ENCODE data around the gene ERFL. TPM values are rescaled to one million over a fixed set of nuclear protein-coding genes. Genes with fewer than 3 reads are reported as not detected.

ERFL gene
- total RNA-seq, 2 experiments from 2014 or later: 1.3 to 2.0 TPM

DNA sequence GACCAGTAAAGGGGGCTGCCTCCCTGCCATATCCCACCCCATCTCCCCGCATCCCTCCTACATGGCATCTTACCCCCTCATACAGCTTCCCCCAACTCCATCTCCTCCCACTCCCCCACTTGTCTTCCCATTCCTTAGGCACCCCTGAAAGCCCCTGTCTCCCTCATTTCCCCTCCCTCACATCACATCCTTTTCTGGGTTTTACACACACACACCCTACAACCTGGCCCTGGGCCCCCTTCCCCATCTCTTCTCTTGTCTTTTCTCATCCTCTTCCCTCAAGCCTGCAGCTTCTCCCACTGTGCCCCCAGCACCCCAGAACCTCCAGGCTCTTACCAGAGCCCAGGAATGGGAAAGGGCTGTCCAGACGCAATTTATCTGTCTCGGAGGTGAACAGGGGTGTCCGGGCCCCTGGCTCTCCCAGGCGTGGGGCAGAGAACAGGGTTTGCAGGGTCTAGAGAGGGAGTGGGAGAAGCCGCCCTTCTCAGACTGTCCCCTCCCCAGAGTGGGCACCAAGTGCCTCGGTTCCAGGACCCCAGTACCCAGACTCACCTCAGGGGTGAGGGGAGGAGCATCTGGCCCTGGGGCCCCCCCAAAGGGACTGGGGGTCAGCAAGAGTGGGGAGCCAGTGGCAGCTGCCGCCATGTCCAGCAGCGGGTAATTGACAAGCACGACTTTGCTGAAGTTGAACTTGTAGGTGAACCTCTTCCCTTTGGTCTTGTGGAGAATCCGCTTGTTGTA, 19.4 kb downstream of the ERFL start:
- Mint-ChIP-seq H3K4me3 (no peak overlapping the region), H3K27ac (no peak overlapping the region)
- CTCF ChIA-PET: no interaction called here

DNA sequence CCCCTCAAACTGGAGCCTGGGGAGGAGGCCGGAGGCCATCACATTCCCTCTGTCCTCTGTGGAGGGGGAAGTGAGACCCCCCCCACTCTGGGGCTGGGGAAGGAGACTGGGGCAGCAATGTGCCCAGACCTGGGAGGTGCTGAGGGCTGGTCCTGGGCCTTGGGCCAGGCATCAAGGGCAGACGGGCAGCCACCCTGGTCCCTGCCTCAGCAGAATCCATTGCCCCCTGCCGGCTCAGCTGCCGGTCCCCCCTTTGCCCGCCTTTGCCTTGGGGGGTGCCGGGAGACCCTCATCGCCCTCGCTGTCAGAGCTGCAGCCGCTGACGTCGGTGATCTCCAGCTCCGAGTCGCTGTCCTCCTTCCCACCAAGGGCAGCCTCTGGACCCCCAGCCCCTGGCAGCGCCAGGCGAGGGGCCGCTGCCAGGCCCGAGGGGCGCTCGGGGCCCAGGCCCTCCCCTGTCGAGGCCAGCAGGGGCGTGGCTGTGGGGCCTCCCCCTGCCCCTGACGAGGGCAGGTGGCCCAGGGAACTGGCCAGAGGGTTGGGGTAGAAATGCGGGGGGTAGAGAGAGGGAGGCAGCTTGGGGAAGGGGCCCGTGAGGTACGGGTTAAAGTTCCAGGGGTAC, 20.1 kb downstream of the ERFL start:
- Mint-ChIP-seq H3K9me3 (no peaks in the 10 kb centered on the region), H3K27me3 (peaks cover 11% of the 10 kb centered on the region), H3K4me1 (ENCODE audit: low read depth) (peaks cover 25% of the 10 kb centered on the region), H3K4me3 (no peak overlapping the region), H3K36me3 (peaks cover 31% of the 10 kb centered on the region), H3K27ac (no peak overlapping the region)
- intact Hi-C loops (cut with micrococcal nuclease): no loop called here
- DNase-seq: no peak
- ChIA-PET CTCF (no interaction called here), POLR2A (no interaction called here)

More for the DNA sequence above, 19.4 kb downstream of the ERFL start:
- H3K4me1 Mint-ChIP-seq (ENCODE audit: low read depth): peaks cover 30% of the 10 kb centered on the region
- peaks cover 16% of the 10 kb centered on the region for H3K27me3 Mint-ChIP-seq
- H3K9me3 Mint-ChIP-seq: no peaks in the 10 kb centered on the region
- intact Hi-C loops (cut with micrococcal nuclease): no loop called here
- DNase-seq: no peak
- H3K36me3 Mint-ChIP-seq: peaks cover 28% of the 10 kb centered on the region
- POLR2A ChIA-PET: no interaction called here

DNA sequence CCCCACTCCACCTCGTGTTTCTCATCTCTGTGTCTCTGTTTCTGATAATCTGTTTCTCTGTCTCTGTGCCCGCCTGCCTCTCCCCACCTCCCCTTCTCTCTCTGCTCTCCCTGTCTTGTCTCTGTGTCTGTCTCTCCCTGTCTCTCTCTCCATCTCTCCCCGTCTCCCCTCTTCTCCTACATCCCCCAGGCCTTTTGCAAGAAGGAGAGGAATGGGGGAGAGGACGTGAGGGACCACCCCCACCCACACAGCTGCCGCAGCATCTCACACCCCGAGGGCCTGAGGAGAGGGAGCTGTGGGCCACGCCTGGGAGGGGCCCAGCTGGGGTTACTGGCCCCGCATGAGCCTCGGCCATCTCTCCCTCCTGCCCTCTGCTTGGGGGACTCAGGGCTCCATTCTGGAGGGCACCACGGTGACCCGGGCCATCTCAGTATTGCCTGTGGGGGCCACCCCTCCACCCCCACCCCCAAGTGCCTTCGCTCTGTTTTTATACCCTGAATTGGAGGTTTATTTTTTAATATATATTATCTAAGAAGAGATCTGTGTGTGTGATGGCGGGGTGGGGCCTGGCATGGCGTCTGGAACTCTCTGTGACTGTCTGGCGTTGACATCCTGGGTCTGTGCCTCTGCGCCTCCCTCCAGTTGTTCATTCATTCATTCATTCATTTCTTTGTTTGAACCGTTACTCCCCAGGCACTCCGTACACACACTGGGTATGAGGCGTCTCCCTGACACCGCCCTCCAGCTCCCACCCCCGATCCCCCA, 21.2 kb downstream of the ERFL start:
- ChIA-PET CTCF (no interaction called here), POLR2A (no interaction called here)
- H3K27ac Mint-ChIP-seq: no peak overlapping the region
- peaks cover 23% of the 10 kb centered on the region for H3K4me1 Mint-ChIP-seq (ENCODE audit: low read depth)
- peaks cover 7% of the 10 kb centered on the region for H3K27me3 Mint-ChIP-seq
- H3K36me3 Mint-ChIP-seq: peaks cover 38% of the 10 kb centered on the region
- no peaks in the 10 kb centered on the region for H3K9me3 Mint-ChIP-seq
- DNase-seq: no peak
- no peak overlapping the region for H3K4me3 Mint-ChIP-seq
- intact Hi-C loops (cut with micrococcal nuclease): no loop called here

DNA sequence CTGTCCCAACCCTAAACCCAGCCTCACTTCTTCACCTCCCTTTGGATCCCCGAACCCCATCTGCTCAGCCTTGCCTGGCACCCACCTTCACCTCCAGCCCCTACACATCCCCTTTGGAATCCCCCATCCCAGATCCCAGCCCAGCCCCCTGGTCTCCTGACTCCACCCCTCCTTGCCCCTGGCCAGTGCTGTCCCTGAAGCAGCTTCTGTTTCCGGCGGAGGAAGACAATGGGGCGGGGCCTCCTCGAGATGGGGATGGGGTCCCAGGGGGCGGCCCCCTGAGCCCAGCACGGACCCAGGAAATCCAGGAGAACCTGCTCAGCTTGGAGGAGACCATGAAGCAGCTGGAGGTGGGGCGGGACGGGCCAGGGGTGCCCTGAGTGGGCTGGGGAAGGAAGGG, 22.0 kb downstream of the ERFL start:
- Mint-ChIP-seq H3K36me3 (peaks cover 43% of the 10 kb centered on the region), H3K27ac (no peak overlapping the region), H3K4me1 (ENCODE audit: low read depth) (peaks cover 20% of the 10 kb centered on the region), H3K9me3 (no peaks in the 10 kb centered on the region), H3K27me3 (no peaks in the 10 kb centered on the region), H3K4me3 (no peak overlapping the region)
- ChIA-PET POLR2A (no interaction called here), CTCF (no interaction called here)
- intact Hi-C loops (cut with micrococcal nuclease): no loop called here
- DNase-seq: no peak

DNA sequence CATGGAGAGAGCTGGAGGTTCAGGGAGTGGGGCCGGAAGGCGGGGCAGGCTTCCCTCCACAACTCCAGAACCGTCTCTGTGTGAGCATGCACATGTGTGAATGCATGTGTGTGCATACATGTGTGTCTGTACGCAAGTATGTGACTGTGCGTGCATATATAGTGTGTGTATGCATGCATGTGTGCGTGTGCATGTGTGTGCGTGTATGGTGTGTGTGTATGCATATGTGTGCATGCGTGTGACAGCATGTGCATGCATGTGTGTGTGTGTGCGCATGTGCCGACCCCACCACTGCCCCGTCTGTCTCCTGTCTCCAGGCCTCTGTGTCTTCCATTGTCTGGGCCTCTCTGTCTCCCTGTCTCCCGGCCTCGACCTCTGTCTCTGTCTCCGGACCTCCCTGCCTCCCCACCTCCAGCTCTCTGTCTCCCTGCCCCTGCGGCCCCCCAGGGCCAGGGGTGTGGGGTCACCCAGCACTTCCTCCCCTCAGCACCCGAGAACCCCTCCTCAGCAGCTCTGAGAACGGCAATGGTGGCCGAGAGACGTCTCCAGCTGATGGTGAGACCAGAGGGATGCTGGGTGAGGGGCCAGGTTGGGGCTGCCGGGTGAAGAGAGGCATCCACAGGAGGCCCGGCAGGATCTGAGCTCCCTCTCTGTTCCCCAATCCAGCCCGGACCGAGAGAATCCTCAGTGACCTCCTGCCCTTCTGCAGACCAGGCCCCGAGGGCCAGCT, 22.8 kb downstream of the ERFL start:
- Mint-ChIP-seq H3K4me3 (no peak overlapping the region), H3K36me3 (peaks cover 46% of the 10 kb centered on the region), H3K27me3 (no peaks in the 10 kb centered on the region), H3K4me1 (ENCODE audit: low read depth) (peaks cover 16% of the 10 kb centered on the region), H3K27ac (no peak overlapping the region), H3K9me3 (no peaks in the 10 kb centered on the region)
- intact Hi-C loops (cut with micrococcal nuclease): no loop called here
- CTCF ChIA-PET: no interaction called here
- POLR2A ChIA-PET: no interaction called here
- DNase-seq: no peak

DNA sequence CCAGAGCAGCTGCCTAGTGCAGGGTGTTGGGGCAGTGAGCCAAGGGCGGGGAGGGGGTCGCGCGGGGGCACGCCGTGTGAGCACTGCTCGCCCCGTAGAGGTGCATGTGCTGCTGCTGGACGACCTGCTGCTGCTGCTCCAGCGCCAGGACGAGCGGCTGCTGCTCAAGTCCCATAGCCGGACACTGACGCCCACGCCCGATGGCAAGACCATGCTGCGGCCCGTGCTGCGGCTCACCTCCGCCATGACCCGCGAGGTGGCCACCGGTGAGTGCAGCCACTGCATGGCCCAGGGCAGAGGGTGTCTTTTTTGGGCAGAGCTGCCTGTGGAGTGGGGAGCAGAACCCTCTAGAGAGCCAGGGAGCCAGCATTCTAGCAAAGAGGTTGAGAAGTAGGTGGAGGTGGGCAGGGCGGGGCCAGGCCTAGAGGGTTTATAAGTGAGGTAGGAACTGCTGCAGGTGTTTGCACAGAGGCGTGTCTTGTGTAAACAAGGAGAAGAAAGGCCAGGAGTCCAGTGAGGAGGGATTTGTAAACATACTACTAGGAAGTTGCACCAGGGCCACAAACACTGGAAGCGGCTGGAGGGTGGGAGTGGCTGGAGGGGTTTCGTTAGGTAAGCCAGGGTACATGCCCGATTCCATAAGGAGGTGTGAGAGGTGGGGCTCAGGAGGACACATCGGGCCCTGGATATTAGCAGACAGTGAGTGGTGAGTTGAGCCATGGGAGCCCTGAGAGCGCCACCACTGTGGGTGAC, 24.0 kb downstream of the ERFL start:
- ChIA-PET CTCF (interaction anchor here (1.2 kb wide), 1 partner anchor 24 kb away, joined by 4 read pairs; the partner anchor contains the start of gene ERFL), POLR2A (no interaction called here)
- Mint-ChIP-seq H3K27ac (no peak overlapping the region), H3K27me3 (no peaks in the 10 kb centered on the region), H3K36me3 (peaks cover 52% of the 10 kb centered on the region), H3K4me3 (no peak overlapping the region), H3K4me1 (ENCODE audit: low read depth) (peaks cover 15% of the 10 kb centered on the region), H3K9me3 (no peaks in the 10 kb centered on the region)
- DNase-seq: no peak
- intact Hi-C loops (cut with micrococcal nuclease): no loop called here

DNA sequence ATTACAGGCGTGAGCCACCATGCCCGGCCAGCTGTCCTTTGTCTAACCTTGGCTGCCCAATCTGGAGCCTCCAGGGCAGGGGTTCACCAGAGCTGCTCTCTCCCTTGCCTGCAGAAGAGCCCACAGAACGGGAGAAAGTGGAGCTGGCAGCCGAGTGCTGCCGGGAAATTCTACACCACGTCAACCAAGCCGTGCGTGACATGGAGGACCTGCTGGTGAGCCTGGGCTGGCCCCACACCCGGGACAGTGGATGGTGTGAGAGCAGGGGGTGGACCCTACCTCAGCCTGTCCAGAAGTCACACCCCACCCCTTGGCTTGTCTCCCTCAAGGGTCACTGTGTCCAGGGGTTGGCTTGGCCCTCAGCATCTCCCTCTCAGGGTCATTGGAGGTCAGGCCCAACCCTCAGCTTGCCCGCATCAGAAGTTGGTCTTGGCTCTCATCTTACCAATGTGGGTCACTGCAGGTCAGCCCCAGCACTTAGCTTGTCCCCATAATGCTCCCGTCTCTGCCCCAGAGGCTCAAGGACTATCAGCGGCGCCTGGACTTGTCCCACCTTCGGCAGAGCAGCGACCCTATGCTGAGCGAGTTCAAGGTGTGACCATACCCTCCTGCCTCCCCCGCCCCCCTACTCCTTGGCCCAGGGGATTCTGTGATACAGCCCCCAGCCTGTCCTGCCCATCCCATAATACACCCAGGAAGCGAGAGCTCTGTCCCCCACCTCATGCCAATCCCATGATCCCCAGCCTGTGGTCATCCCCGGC, 24.9 kb downstream of the ERFL start:
- peak overlapping the region; percentile 42 for H3K27ac Mint-ChIP-seq
- peaks cover 17% of the 10 kb centered on the region for H3K4me1 Mint-ChIP-seq (ENCODE audit: low read depth)
- ChIA-PET POLR2A (interaction anchor here (1.1 to 1.2 kb wide), 2 partner anchors 8 to 42 kb away, joined by 3 read pairs; no protein-coding TSS in a partner anchor), CTCF (interaction anchor here (1.2 kb wide), 1 partner anchor 25 kb away, joined by 4 read pairs; the partner anchor contains the start of gene ERFL)
- H3K4me3 Mint-ChIP-seq: no peak overlapping the region
- intact Hi-C loops (cut with micrococcal nuclease): no loop called here
- H3K27me3 Mint-ChIP-seq: no peaks in the 10 kb centered on the region
- H3K36me3 Mint-ChIP-seq: peaks cover 60% of the 10 kb centered on the region
- no peaks in the 10 kb centered on the region for H3K9me3 Mint-ChIP-seq
- DNase-seq: no peak

DNA sequence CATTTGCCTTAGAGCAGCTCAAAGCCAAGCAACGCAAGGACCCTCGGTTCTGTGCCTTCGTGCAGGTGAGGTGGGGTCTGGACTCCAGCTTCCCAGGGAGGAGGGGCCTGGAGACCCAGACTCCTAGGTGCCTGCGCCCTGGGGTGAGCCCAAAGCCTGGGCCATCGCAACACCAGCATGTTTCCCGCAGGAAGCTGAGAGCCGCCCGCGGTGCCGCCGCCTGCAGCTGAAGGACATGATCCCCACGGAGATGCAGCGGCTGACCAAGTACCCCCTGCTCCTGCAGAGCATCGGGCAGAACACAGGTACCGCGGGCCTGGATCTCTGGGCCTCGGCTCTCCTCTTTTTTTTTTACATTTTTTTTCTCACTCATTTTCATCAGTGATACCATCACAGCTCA, 25.7 kb downstream of the ERFL start:
- Mint-ChIP-seq H3K4me1 (ENCODE audit: low read depth) (peaks cover 18% of the 10 kb centered on the region), H3K27me3 (no peaks in the 10 kb centered on the region)

DNA sequence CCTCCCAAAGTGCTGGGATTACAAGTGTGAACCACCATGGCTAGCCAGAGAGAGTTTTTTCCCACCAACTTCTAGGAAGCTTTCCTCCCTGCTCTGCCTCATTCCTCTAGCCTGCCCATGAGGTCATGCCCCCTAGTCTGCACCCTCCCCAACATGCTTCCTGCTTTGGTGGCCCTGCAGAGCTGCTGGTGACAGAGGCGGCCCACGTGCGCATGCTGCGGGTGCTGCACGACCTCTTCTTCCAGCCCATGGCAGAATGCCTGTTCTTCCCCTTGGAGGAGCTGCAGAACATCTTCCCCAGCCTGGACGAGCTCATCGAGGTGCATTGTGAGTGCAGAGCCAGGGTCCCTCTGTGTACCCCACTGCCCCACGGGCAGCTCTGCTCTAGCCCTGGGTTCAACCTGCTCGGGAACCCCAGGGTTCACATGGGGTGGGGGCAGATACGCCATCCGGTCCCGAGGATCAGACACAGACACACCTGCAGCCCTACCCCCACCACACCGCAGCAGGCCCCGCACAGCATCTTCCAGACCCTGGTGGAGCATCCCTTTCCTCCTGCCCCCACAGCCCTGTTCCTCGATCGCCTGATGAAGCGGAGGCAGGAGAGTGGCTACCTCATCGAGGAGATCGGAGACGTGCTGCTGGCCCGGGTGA, 26.4 kb downstream of the ERFL start:
- H3K4me1 Mint-ChIP-seq (ENCODE audit: low read depth): peaks cover 18% of the 10 kb centered on the region
- ChIA-PET POLR2A (interaction anchor here (0.8 to 1.9 kb wide), 2 partner anchors 9 to 35 kb away, joined by 6 to 8 read pairs; no protein-coding TSS in a partner anchor), CTCF (interaction anchor here (0.8 to 0.9 kb wide), 2 partner anchors 30 to 43 kb away, joined by 3 read pairs; no protein-coding TSS in a partner anchor)
- H3K4me3 Mint-ChIP-seq: no peak overlapping the region
- no peak for DNase-seq
- no peaks in the 10 kb centered on the region for H3K27me3 Mint-ChIP-seq
- H3K27ac Mint-ChIP-seq: peak overlapping the region; percentile 18
- intact Hi-C loops (cut with micrococcal nuclease): no loop called here
- peaks cover 66% of the 10 kb centered on the region for H3K36me3 Mint-ChIP-seq
- no peaks in the 10 kb centered on the region for H3K9me3 Mint-ChIP-seq

More for the DNA sequence above, 25.7 kb downstream of the ERFL start:
- CTCF ChIA-PET: interaction anchor here (1.2 kb wide), 1 partner anchor 26 kb away, joined by 4 read pairs; the partner anchor contains the start of gene ERFL
- peaks cover 66% of the 10 kb centered on the region for H3K36me3 Mint-ChIP-seq
- no peak overlapping the region for H3K27ac Mint-ChIP-seq
- intact Hi-C loops (cut with micrococcal nuclease): no loop called here
- no peak for DNase-seq
- H3K4me3 Mint-ChIP-seq: no peak overlapping the region
- POLR2A ChIA-PET: interaction anchor here (1.1 to 1.9 kb wide), 3 partner anchors 8 to 43 kb away, joined by 3 to 8 read pairs (median 3); no protein-coding TSS in a partner anchor
- H3K9me3 Mint-ChIP-seq: no peaks in the 10 kb centered on the region

DNA sequence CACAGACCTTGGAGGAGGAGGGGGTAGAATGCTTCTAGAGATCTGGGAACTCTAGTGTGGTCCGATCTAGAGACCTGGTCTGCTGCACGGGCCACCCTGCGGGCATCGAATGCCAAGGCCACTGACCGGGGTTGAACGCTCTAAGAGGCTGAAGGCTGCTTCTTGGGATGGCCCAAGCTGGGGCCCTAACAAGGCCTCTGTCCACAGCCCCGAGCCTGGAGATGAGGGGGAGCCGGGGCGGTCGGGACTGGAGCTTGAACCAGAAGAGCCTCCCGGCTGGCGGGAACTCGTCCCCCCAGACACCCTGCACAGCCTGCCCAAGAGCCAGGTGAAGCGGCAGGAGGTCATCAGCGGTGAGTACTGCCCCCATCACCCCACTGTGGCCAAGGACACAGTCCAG, 30.0 kb downstream of the ERFL start:
- no peak overlapping the region for H3K27ac Mint-ChIP-seq
- no peaks in the 10 kb centered on the region for H3K27me3 Mint-ChIP-seq
- intact Hi-C loops (cut with micrococcal nuclease): no loop called here
- peaks cover 56% of the 10 kb centered on the region for H3K36me3 Mint-ChIP-seq
- H3K4me3 Mint-ChIP-seq: no peak overlapping the region
- no peaks in the 10 kb centered on the region for H3K9me3 Mint-ChIP-seq
- ChIA-PET POLR2A (interaction anchor here (0.8 kb wide), 1 partner anchor 10 kb away, joined by 3 read pairs; no protein-coding TSS in a partner anchor), CTCF (no interaction called here)
- DNase-seq: no peak
- H3K4me1 Mint-ChIP-seq (ENCODE audit: low read depth): peaks cover 27% of the 10 kb centered on the region

Data from activated CD4-positive, alpha-beta memory T cell treated with anti-CD3 and anti-CD28 coated beads for 36 hours (primary cell).